AG04450 (cell line): ENCODE measurements around the gene COLEC11. TPM values are rescaled to one million over a fixed set of nuclear protein-coding genes. Genes with fewer than 3 reads are reported as not detected.
A peak's percentile ranks its signal among the peaks of the same experiment; 100 is the strongest.

ENCODE experiments used
- CTCF ChIA-PET: fragments of 300-600, 350-600 bp; formaldehyde crosslinking; extraction: SDS; loops from one replicate; lab custom pipeline; 2022; ENCODE audit warnings: antibody characterized with exemption, inconsistent platforms; lab: Charles Lee
- POLR2A ChIA-PET: fragments of 350-600 bp; formaldehyde crosslinking; extraction: SDS; loops from one replicate; lab custom pipeline; 2021; ENCODE audit warnings: antibody characterized with exemption, inconsistent platforms; lab: Yijun Ruan, JAX
- DNase-seq: peaks from one replicate; pipeline ENCODE4 v3.0.0-alpha.2; 2011; ENCODE audit warnings: low read depth, low spot score
- H3K27ac ChIP-seq: one replicate; pipeline ENCODE4 v1.5.1; 2012; ENCODE audit warnings: low read depth, low read length, control low read depth
- H3K27me3 ChIP-seq: one replicate; pipeline ENCODE4 v1.6.0; 2012; ENCODE audit warnings: low read length; ENCODE audit not compliant: control insufficient read depth, insufficient read depth
- H3K4me3 ChIP-seq: 2 replicates; pipeline ENCODE4 v1.5.1; 2011; ENCODE audit warnings: mild to moderate bottlenecking, low read depth, low read length, control low read depth
- H3K9me3 ChIP-seq: 2 replicates; pipeline ENCODE4 v1.5.1; 2012; ENCODE audit warnings: low read length; ENCODE audit not compliant: control insufficient read depth, insufficient read depth
- CTCF ChIP-seq: IDR thresholded peaks from 2 replicates; pipeline ENCODE4 v1.5.1; 2011; ENCODE audit warnings: low read depth, low read length, control low read depth, inconsistent platforms
- polyA plus RNA-seq: library from polyadenylated mRNA; depleted of rRNA; stranded (reverse); fragments of >200 nt; gene quantifications from 2 replicates; pipeline ENCODE4 v1.2.3, GENCODE V29; 2011

Gene COLEC11
- polyA plus RNA-seq, 1 experiment, result 0.68 TPM

DNA sequence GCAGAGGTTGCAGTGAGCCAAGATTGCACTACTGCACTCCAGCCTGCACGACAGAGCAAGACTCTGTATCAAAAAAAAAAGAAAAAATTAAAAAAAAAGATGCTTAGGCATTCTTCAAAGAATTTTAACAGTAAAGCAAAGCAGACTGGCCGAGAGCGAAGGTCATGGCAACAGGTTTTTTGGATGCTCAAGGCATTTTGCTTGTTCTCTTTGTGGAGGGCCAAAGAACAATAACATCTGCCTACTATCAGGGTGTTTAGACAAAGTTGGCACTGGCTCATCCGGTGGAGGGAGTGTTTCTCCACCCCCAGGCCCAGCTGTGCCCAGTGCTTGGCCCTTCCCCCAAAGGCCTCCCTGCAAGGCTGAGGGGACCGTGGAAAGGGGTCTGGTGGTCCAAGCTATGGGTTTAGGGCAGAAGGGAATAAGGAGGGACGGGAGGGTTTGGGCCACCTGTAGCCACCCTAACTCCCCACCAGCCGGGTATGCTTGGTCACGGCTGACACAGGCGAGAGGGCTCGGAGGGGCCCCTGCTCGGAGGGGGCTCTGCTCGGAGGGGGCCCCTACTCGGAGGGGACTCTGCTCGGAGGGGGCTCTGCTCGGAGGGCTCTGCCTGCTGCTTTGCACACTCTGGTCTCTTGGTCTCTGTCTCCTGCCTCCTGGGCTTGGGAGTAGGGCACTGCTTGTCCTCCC is 36.4 kb downstream of the COLEC11 start:
- no peak overlapping the region for H3K27ac ChIP-seq
- DNase-seq, result no peak
- H3K4me3 ChIP-seq, result no peak overlapping the region
- TF ChIP-seq CTCF, result no peak
- ChIA-PET CTCF (no interaction called here), POLR2A (no interaction called here)
- H3K9me3 ChIP-seq, result peaks cover 10% of the 10 kb centered on the region; the same call in 1 of the 2 replicates
- H3K27me3 ChIP-seq, result peaks cover 6% of the 10 kb centered on the region

DNA sequence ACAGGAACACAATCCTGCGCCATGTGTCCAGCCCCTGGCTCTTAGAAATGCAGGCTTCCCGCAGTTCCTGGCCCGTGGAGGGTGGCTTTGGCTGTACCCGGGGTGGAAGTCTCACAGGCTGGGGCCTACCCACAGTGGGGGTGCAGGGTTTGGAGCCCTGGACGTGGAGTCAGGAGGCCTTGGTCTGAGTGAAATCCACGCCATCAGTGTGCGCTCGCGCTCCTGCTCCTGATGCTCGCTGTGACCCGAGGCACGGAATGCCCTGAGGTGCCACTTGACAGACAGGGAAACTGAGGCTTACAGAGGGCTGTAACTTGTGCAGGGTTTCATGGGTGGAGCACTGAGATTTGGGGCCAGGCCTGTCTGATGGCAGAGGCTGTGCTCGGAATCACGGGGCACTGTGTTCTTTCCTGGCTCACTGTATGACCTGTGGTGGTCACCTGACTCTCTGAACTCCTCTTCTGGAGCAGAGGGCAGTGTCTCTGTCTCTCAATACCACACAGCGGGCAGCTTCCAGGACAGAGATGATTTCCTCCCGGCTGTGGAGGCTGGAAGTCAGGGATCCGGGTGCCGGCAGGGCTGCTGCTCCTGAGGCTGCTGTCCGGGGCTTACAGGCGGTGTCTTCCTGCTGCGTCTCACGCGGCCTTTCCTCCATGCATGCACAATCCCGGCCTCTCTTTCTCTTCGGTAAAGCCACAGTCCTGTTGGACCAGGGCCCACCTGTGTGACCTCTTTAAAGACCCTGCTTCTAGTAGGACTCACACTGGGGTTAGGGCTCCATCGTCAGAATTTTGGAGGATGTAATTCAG is 37.1 kb downstream of the COLEC11 start:
- peaks cover 10% of the 10 kb centered on the region; the same call in 1 of the 2 replicates for H3K9me3 ChIP-seq
- no peak overlapping the region for H3K4me3 ChIP-seq
- no peak for TF ChIP-seq CTCF
- CTCF ChIA-PET, result no interaction called here
- no peak overlapping the region for H3K27ac ChIP-seq
- DNase-seq, result no peak
- POLR2A ChIA-PET, result no interaction called here
- H3K27me3 ChIP-seq, result peaks cover 12% of the 10 kb centered on the region

DNA sequence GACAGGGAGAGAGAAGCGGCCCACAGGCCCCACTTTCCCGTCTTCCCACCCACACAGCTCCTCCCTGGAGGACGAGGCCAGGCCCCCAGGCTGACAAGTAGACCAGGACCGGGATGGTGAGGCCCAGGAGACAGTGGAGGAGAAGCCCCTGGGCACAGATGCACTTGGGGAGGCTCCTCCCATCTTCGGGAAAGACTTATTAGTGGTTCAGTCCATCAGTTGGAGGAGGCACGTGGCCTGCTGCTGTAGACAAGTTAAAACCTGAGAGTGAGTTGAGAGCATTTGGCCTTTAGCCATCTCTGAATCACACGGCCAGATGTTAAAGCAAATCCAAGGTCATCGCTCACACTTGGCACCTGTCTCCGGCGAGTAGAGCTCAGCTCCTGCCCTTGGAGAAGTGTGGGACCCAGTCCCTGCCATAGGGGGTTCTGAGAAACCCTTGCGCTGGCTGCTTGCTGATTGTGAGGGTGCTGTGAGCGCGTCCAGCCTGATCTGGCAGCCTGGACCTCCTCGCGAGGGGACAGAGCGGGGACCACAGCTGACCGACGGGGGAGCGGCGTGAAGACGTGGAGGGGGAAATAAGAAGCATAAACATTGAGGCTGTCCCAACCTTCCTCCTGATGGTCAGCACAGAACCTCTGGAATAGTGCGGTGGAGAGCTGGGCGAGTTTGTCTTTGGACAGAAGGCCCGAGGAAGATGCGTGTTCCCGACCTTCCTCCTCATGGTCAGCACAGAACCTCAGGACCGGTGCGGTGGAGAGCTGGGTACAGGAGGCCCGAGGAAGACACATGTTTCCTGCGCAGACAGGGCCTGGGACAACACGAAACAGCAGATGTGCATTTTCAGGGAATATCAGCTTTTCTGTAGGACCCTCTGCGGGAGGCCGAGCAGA is 38.4 kb downstream of the COLEC11 start:
- Histone ChIP-seq H3K27ac (no peak overlapping the region), H3K4me3 (no peak overlapping the region), H3K27me3 (peaks cover 21% of the 10 kb centered on the region), H3K9me3 (peaks cover 10% of the 10 kb centered on the region; the same call in 1 of the 2 replicates)
- CTCF ChIA-PET, result no interaction called here
- DNase-seq, result peak; percentile 78
- POLR2A ChIA-PET, result no interaction called here
- TF ChIP-seq CTCF, result no peak

- POLR2A ChIA-PET, result no interaction called here
- TF ChIP-seq CTCF, result no peak
- Histone ChIP-seq H3K27ac (no peak overlapping the region), H3K9me3 (peaks cover 10% of the 10 kb centered on the region; the same call in 1 of the 2 replicates), H3K4me3 (no peak overlapping the region), H3K27me3 (peaks cover 23% of the 10 kb centered on the region)
- no peak for DNase-seq
- CTCF ChIA-PET, result interaction anchor here (0.7 kb wide), 1 partner anchor 14 kb away, joined by 3 read pairs; no protein-coding TSS in a partner anchor
These were observed 39.2 kb downstream of the COLEC11 start for GRCh38 chr2:3633982-3634595.
